Activated T-cell treated with anti-CD3 and anti-CD28 coated beads for 48 hours (primary cell): ENCODE data around the gene GRPEL1.

ENCODE experiments used
- DNase-seq: peaks from one replicate; pipeline ENCODE4 v3.0.0-alpha.2; 2020; ENCODE audit warnings: low read depth

GRPEL1 gene

DNA sequence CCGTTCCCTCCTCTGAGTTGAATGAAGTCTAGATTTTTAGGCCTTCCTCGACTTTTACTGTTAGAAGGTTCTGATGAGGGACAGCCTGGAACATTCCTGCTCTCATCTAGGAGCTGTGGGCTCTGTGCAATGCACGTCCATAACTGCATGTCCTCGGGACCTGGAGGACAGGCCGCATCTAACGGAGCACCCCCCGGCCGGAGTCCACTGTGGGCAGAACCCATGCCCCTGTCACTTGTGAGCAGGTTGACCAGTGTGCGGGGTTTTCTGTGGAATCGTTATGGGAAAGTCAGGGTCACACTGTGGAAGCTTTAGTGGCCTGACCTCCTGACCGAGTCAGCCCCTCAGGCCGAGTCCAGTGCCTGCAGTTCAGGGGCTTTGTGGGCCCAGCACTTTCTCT, 44.0 kb downstream of the GRPEL1 start:
- no peak for DNase-seq

GRCh38 chr4:7023486-7023885, 44.4 kb downstream of the GRPEL1 start:
- no peak for DNase-seq

DNA sequence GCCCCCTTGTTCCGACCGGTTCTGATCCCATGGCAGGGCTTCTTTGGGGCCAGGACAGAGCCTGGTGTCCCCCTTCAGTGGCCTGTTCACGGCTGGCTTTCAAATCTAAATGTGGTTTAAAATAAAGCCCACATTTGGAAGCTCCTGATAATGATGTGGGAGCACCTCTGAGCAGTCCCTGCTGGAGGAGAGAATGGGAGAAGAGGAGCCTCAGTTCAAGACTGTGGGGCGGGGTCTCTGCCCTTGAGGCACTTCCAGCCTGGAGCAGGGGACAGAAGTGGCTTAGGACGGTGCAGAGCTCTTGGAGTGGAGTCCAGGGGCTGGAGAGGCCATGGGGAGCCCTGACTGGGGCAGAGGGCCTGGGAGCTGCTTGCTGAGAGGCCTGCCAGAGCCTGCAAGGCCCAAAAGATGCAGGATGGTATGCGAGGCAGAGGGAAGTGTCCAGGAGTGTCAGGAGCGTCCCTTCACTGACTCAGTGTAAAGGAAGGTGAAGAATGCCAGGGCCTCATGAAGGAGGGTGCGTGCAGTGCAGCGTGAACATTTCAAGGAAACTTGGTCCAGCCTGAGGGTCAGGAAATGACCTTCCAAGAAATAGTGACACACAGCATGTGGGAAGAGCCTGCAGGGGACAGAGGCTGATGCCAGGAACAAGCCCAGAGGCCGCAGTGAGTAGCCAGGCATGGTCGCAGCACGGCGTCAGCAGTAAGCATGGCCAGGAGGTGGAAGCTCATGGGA, 45.8 kb downstream of the GRPEL1 start:
- no peak for DNase-seq

GRCh38 chr4:7021355-7021754, 46.5 kb downstream of the GRPEL1 start:
- no peak for DNase-seq

GRCh38 chr4:7020856-7021255, 47.0 kb downstream of the GRPEL1 start:
- DNase-seq, result no peak

DNA sequence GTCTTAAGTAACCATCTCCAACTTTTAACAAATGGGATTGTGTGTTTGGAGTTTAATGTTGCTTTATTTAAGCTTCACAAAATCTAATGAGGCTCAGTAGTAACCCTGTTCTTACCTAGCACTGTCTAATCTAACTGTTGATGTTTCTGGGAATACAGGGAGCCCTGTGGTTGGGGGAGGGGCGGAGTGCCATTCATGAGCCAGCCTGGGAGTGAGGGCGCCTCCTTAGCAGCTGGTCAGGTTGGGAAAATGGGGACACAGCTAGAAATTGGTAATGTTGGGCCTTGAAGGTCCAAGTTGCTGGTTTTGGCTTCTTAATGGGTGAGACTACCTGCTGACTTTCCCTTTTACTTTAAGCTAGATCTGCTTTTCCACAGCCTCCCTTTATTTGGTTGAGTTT, 47.6 kb downstream of the GRPEL1 start:
- no peak for DNase-seq

- no peak for DNase-seq
Observed at GRCh38 chr4:7019367-7019766, 48.5 kb downstream of the GRPEL1 start.

- no peak for DNase-seq
Observed at GRCh38 chr4:7018281-7018680, 49.6 kb downstream of the GRPEL1 start.

GRCh38 chr4:7017446-7018048, 50.3 kb downstream of the GRPEL1 start:
- DNase-seq, result no peak

- no peak for DNase-seq
Observed at GRCh38 chr4:7016512-7016911, 51.4 kb downstream of the GRPEL1 start.

GRCh38 chr4:7016086-7016485, 51.8 kb downstream of the GRPEL1 start:
- DNase-seq, result no peak

- DNase-seq, result no peak
Observed at GRCh38 chr4:7015383-7016035, 52.4 kb downstream of the GRPEL1 start.

- DNase-seq, result no peak
Observed at GRCh38 chr4:7014815-7015214, 53.0 kb downstream of the GRPEL1 start.

DNA sequence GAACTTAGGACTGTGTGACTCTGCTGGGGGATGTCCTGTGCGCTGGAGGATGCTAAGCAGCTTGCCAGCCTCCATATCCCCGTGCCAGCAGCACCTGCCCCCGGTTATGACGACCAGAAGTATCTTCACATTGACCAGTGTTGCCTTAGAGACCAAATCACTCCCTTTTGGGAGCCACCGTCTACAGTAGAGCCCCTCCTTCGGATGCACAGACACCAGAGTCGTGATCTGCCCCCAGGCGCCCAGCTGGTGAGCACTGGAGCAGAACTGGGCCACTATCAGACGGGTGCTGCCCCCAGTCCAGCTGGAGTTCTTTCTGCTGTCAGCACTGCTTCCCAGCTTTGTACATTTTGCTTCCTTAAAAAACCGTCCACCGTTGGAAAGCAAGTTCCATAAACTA, 54.7 kb downstream of the GRPEL1 start:
- no peak for DNase-seq

- DNase-seq, result no peak
Observed at GRCh38 chr4:7009564-7009963, 58.3 kb downstream of the GRPEL1 start.
